DMS153 treated with DMSO at 0.1 percent for 48 hours (cell line): Measurements from ENCODE around the gene GGNBP2.

Experiments used
- DNase-seq: peaks from one replicate; lab custom pipeline; 2025; ENCODE audit not compliant: unreplicated experiment; lab: John Stamatoyannopoulos, UW

GGNBP2 gene

GRCh38 chr17:36628576-36628975, 83.9 kb downstream of the GGNBP2 start:
- no peak for DNase-seq

GRCh38 chr17:36629252-36629847, 84.6 kb downstream of the GGNBP2 start:
- DNase-seq = peak; percentile 67

- no peak for DNase-seq
These were observed 85.3 kb downstream of the GGNBP2 start for GRCh38 chr17:36629970-36630502.

- DNase-seq = no peak
These were observed 86.3 kb downstream of the GGNBP2 start for GRCh38 chr17:36631022-36631421.

GRCh38 chr17:36632916-36633771, 88.4 kb downstream of the GGNBP2 start:
- DNase-seq = no peak
